Measurements from ENCODE around the gene H2BK1.

DNA sequence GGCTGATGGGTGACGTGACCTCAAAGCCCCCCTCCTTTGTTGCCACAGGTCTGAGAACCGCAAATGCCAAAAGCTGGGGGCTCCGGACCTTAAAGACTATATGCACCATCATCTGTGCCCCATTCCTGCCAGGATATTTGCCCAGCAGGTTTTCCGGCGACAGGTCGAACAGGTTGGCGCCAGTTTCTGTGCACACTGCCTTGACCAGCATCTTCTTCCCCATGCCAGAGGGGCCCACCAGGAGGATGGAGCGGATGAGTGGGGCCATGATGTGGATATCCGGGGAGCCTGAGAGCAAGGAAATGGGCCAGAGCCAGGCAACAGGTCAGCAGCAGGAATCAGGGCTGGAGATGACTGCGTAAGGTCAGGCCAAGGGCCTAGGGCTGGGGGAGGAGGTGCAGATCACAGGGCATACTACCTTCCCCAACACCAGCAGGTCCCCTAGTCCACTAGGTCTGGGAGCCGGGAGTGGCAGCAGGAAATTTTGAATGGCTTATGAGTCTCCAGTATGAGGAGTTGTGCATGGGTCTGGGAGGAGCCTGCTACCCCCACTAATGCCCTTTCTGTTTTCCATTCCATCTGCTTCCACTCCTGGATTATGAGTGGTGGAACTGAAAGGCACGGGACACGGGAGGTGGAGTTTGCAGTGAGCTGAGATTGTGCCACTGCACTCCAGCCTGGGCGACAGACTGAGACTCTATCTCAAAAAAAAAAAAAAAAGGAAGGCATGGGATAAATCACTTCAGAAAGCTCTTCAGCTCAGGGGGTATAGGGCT lies 16.9 kb downstream of the H2BK1 start:
- TF ChIP-seq CREB1 (CRISPR knock-in tag; IDR thresholded peaks at IDR 0.05) (no peak), SP1 (CRISPR knock-in tag; conservative IDR thresholded peaks at IDR 0.05) (no peak), NR1H2 (CRISPR knock-in tag; IDR thresholded peaks at IDR 0.05) (no peak), ZBTB21 (CRISPR knock-in tag; IDR thresholded peaks at IDR 0.05; ENCODE audit: borderline replicate concordance) (no peak), ZNF121 (CRISPR knock-in tag; IDR thresholded peaks at IDR 0.05) (no peak), GABPB1 (CRISPR knock-in tag; IDR thresholded peaks at IDR 0.05) (no peak), ZNF232 (CRISPR knock-in tag; IDR thresholded peaks at IDR 0.05) (no peak)
- TF ChIP-seq, protein P1, sequence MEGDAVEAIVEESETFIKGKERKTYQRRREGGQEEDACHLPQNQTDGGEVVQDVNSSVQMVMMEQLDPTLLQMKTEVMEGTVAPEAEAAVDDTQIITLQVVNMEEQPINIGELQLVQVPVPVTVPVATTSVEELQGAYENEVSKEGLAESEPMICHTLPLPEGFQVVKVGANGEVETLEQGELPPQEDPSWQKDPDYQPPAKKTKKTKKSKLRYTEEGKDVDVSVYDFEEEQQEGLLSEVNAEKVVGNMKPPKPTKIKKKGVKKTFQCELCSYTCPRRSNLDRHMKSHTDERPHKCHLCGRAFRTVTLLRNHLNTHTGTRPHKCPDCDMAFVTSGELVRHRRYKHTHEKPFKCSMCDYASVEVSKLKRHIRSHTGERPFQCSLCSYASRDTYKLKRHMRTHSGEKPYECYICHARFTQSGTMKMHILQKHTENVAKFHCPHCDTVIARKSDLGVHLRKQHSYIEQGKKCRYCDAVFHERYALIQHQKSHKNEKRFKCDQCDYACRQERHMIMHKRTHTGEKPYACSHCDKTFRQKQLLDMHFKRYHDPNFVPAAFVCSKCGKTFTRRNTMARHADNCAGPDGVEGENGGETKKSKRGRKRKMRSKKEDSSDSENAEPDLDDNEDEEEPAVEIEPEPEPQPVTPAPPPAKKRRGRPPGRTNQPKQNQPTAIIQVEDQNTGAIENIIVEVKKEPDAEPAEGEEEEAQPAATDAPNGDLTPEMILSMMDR (IDR thresholded peaks at IDR 0.05), result no peak
- TF ChIP-seq, protein P2, sequence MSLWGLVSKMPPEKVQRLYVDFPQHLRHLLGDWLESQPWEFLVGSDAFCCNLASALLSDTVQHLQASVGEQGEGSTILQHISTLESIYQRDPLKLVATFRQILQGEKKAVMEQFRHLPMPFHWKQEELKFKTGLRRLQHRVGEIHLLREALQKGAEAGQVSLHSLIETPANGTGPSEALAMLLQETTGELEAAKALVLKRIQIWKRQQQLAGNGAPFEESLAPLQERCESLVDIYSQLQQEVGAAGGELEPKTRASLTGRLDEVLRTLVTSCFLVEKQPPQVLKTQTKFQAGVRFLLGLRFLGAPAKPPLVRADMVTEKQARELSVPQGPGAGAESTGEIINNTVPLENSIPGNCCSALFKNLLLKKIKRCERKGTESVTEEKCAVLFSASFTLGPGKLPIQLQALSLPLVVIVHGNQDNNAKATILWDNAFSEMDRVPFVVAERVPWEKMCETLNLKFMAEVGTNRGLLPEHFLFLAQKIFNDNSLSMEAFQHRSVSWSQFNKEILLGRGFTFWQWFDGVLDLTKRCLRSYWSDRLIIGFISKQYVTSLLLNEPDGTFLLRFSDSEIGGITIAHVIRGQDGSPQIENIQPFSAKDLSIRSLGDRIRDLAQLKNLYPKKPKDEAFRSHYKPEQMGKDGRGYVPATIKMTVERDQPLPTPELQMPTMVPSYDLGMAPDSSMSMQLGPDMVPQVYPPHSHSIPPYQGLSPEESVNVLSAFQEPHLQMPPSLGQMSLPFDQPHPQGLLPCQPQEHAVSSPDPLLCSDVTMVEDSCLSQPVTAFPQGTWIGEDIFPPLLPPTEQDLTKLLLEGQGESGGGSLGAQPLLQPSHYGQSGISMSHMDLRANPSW (CRISPR knock-in tag; conservative IDR thresholded peaks at IDR 0.05; ENCODE audit: low read depth), result no peak
- TF ChIP-seq, protein P3, sequence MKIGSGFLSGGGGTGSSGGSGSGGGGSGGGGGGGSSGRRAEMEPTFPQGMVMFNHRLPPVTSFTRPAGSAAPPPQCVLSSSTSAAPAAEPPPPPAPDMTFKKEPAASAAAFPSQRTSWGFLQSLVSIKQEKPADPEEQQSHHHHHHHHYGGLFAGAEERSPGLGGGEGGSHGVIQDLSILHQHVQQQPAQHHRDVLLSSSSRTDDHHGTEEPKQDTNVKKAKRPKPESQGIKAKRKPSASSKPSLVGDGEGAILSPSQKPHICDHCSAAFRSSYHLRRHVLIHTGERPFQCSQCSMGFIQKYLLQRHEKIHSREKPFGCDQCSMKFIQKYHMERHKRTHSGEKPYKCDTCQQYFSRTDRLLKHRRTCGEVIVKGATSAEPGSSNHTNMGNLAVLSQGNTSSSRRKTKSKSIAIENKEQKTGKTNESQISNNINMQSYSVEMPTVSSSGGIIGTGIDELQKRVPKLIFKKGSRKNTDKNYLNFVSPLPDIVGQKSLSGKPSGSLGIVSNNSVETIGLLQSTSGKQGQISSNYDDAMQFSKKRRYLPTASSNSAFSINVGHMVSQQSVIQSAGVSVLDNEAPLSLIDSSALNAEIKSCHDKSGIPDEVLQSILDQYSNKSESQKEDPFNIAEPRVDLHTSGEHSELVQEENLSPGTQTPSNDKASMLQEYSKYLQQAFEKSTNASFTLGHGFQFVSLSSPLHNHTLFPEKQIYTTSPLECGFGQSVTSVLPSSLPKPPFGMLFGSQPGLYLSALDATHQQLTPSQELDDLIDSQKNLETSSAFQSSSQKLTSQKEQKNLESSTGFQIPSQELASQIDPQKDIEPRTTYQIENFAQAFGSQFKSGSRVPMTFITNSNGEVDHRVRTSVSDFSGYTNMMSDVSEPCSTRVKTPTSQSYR (CRISPR knock-in tag; IDR thresholded peaks at IDR 0.05), result no peak

Measured in WTC11 (cell line).